HG03175 (cell line): ENCODE data around the gene HNRNPD.
A peak's percentile ranks its signal among the peaks of the same experiment; 100 is the strongest.
"Not testable (repeated sequence)": the region's sequence is repeated elsewhere in the genome, so short reads cannot be mapped to it uniquely, and the experiment has no call there.

Source experiments
- ATAC-seq: cut with Tn5 transposase; IDR thresholded peaks from one replicate; pipeline ENCODE4 v1.9.1; 2021; ENCODE audit warnings: mild to moderate bottlenecking, moderate library complexity; ENCODE audit not compliant: unreplicated experiment

HNRNPD gene

DNA sequence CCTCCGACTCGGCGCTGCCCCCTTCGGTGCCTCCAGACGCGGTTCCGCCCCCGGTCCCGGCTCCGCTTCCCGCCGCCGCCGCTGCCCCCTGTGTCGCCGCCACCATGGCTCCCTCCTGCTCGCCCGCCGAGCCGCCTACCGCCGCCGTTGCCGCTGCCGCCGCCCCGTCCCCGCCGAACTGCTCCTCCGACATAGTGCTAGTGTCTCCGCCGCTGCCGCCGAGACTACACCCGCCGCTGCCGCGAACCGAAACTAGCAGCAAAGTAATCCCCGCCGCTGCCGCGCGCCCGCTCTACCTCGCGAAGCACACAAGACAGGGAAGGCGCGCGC, 340 bp downstream of the HNRNPD start:
- peak; percentile 22 for ATAC-seq

DNA sequence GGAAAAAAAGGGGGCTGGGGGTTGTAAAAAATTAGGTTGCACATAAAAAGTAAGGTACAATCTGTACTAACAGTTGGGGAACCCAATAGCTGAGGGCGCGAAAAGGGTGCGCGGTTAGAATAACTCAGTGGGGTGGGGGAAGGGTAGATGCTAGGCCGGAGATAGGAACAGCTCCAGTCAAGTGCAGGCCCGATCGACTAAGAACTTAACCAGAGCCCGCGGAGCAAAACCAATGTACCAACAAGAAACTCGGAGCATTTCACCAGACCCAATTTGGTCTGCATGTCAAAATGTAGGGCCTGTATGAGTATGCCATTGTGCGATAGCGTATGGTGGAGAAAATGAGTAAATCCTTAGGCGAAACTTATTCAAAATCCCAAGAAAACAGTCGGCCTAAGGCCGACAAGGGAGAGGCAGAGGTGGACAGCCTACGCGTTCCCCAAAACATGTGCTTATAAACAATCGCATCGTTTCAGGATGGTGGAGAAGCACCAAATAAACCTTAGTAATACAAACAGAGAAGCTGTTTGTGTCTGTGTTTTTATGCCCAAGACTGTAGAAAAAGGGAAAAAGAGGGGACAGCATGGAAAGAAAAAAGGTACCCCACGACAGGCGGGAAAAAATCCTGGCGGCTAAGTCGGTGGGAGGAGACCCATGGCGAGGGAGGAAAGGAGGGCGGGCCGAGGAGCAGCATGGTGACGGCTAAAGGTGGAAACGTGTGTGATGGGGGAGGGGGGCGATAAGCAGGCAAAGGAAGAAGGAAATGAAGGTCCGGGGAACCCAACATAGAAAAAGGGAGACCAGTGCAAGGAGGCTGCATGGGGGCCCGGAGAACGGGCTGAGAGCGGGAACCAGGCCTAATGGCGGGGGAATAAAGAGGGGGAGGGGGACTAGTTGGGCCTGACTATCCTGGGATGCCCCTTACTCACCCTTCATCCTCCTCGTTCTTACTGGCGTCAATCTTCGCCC, 990 bp downstream of the HNRNPD start:
- peak; percentile 25 for ATAC-seq

DNA sequence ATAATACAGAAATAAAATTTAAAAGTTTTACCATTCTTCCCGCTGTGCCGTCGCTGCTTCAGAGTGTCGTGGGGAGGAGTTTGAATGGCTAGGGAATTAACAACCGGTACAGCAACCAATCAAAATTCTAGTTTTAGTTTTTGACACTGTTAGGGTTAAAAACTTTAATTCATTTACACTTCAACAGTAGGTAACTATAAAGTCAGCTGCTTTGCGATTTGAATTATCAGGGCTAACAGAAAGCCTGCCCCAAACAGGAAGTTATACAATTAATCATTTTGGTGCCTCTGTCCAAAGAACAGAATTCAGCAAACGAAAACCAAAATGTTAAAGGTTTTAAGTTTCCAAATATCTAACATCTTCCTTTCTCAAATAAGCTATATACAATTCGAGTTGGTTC, 2.3 kb downstream of the HNRNPD start:
- no peak for ATAC-seq

DNA sequence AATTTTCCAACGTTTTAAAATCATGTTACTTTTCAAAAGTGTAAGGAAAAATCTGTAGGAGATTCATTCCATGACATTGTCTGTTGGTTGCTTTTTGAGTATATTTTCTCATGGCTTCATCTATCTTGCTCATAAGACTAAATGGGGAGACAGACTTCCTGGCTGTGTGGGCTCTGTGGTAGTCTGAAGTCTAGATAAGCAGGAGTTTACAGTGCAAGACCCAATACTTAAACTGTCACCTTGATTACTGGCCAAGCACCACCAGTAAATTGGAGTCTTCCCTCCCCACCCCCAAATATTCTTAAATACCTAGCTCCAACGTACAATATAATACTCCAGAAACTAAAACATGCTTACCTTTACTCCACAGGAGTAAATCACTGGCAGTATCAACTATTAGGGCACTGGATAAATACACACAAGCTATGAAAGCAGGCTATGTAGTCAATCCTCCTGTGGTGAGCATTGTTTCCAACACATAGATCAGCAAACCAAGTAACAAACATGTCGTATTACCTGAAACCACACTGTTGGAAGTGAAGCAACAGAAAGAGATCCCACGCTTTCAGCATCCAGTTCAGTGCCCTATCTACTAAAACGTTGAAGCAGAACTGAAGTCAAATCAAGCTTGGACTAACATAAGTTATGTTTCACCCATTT, 6.2 kb downstream of the HNRNPD start:
- ATAC-seq = no peak

DNA sequence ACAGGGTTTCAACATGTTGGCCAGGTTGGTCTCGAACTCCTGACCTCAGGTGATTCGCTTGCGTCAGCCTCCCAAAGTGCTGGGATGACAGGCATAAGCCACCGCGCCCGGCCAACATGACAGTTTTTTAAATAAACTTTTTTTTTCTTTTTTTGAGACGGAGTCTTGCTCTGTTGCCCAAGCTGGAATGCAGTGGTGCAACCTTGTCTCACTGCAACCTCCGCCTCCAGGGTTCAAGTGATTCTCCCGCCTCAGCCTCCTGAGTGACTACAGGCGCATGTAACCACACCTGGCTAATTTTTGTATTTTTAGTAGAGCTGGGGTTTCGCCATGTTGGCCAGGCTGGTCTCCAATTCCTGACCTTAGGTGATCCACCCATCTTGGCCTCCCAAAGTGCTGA, 7.4 kb downstream of the HNRNPD start:
- ATAC-seq = not testable (repeated sequence)

DNA sequence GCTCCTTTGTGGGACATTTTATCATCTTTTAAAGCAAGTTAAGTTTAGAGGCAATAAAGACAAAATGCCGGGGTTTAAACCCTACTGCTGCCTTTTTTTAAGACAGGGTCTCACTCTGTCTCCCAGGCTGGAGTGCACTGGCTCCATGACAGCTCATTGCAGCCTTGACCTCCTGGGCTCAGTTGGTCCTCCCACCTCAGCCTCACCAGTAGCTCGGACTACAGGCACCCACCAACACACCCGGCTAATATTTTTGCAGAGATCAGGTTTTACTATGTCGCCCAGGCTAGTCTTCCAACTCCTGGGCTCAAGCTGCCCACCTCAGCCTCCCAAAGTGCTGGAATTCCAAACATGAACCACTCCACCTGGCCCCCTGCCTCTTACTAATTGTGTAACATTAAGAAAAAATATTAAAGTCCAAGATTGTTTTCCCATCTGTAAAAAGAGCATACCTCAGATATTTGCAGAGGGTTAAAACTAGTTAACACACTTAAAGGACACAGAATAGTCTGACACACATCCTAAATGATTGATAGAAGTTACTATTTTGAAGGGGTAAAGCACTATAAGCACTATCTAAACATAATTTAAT, 9.8 kb downstream of the HNRNPD start:
- no peak for ATAC-seq

- ATAC-seq = no peak
Measured at GRCh38 chr4:82362565-82362964, 11.2 kb downstream of the HNRNPD start.

DNA sequence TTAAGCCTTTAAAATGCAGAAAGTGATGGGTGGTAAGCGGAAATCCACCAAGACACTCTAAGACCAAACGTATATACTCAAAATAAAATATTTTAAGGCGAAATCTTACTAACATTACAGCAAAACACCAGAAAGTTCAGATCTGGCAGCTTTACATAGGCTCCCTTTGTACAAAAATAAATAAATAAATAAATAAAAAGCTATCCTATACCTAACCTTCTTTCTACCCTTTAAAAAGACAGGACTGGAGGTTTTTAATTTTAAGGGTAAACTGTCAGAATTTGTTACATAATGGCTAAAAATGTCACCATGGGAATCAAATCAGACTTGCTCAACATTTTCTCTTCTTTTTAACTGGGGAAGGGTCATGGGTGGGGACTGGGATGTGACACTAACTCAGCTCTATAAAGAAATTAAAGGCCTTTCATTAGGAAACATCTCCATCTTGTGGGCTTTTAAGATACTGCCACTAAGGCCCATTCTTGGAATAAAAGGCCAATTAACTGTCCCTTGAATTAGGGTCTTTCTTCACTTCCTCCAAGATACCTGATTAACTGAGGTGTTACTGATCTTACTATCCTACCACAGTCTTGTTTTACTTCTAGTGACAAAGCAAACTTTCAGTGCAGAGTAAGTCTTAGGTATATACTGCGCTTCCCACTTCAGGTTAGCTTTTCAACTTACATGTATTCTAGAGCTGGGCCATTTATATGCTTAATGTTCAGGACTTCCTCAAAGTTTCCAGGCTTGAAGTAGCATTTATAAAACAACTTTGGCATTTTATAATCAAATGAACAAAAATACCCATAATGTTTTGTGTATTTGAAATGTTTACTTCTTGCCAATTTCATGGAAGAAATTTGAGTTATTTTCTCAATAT, 13.3 kb downstream of the HNRNPD start:
- peak; percentile 69 for ATAC-seq

DNA sequence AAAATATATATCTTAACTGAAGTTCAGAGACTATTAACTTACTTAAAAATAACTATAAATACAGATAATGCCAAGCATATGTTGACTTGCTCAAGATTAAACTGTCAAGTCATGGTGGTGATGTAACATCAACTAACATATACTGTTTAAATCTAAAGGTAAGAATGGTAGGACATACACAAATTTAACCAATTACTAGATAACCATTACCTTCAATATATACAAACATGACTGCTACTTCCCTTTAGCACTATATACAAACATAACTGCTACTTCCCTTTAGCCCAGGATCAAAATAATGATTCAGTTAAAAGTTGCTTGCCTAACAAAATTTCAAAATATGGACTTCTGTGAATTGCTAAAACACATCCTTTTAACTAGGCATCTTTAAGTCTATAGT, 14.9 kb downstream of the HNRNPD start:
- no peak for ATAC-seq

GRCh38 chr4:82357640-82358039, 16.2 kb downstream of the HNRNPD start:
- no peak for ATAC-seq

- ATAC-seq = no peak
Measured at GRCh38 chr4:82354788-82355187, 19.0 kb downstream of the HNRNPD start.

GRCh38 chr4:82352825-82353366, 20.9 kb downstream of the HNRNPD start:
- ATAC-seq = peak; percentile 39

DNA sequence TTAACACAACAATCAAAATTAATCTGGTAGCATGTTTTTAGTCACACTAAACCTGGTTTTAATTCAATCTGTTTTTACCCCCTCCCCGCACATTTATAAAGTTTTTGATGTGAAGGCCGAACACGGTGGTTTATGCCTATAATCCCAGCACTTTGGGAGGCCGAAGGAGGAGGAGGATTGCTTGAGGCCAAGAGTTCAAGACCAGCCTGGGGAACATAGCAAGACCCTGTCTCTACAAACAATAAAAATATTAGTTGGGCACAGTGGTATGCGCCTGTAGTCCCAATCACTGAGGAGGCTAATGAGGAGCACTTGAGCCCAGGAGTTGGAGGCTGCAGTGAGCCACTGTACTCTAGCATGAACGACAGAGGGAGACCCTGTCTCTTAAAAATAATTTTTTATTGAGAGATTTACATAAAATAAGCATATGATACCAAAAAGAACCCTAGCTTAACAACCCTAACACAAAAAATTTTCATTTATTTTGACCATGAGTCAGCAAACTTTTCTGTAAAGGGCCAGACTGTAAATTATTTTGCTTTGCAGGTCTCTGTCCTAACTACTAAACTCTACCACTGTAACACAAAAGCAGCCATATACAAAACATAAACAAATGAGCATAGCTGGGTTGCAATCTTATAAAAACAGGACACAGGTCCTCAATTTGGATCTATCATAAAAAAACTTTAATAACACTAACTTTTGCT, 21.5 kb downstream of the HNRNPD start:
- ATAC-seq = no peak

- no peak for ATAC-seq
Measured at GRCh38 chr4:82346126-82346525, 27.7 kb downstream of the HNRNPD start.

GRCh38 chr4:82335043-82335442, 38.7 kb downstream of the HNRNPD start:
- no peak for ATAC-seq

DNA sequence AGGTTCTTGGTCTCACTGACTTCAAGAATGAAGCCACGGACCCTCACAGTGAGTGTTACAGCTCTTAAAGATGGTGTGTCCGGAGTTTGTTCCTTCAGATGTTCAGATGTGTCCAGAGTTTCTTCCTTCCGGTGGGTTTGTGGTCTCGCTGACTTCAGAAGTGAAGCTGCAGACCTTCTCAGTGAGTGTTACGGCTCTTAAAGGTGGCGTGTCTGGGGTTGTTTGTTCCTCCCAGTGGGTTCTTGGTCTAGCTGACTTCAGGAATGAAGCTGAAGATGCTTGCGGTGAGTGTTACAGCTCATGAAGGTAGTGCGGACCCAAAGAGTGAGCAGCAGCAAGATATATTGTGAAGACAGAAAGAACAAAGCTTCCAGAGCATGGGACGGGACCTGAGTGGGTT, 40.1 kb downstream of the HNRNPD start:
- ATAC-seq = not testable (repeated sequence)

- ATAC-seq = no peak
Measured at GRCh38 chr4:82331814-82332213, 42.0 kb downstream of the HNRNPD start.

GRCh38 chr4:82320351-82320750, 53.4 kb downstream of the HNRNPD start:
- no peak for ATAC-seq

DNA sequence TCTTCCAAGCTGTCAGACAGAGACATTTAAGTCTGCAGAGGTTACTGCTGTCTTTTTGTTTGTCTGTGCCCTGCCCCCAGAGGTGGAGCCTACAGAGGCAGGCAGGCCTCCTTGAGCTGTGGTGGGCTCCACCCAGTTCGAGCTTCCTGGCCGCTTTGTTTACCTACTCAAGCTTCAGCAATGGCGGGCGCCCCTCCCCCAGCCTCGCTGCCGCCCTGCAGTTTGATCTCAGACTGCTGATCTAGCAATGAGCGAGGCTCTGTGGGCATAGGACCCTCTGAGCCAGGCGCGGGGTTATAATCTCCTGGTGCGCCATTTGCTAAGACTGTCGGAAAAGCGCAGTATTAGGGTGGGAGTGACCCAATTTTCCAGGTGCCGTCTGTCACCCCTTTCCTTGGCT, 70.7 kb downstream of the HNRNPD start:
- ATAC-seq = not testable (repeated sequence)
